ENCODE data around the gene RAP1GAP2.

Gene RAP1GAP2

GRCh38 chr17:3037259-3037658 lies 241.0 kb downstream of the RAP1GAP2 start (continued):
- TF ChIP-seq, protein P1, sequence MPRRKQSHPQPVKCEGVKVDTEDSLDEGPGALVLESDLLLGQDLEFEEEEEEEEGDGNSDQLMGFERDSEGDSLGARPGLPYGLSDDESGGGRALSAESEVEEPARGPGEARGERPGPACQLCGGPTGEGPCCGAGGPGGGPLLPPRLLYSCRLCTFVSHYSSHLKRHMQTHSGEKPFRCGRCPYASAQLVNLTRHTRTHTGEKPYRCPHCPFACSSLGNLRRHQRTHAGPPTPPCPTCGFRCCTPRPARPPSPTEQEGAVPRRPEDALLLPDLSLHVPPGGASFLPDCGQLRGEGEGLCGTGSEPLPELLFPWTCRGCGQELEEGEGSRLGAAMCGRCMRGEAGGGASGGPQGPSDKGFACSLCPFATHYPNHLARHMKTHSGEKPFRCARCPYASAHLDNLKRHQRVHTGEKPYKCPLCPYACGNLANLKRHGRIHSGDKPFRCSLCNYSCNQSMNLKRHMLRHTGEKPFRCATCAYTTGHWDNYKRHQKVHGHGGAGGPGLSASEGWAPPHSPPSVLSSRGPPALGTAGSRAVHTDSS (tag by site-specific recombination; IDR thresholded peaks at IDR 0.05): no peak
- TF ChIP-seq ZNF518A (tag by site-specific recombination; conservative IDR thresholded peaks at IDR 0.05; ENCODE audit: low read depth): no peak
- no peak for TF ChIP-seq KLF16 (tag by site-specific recombination; IDR thresholded peaks at IDR 0.05)

GRCh38 chr17:3038941-3039340 lies 242.7 kb downstream of the RAP1GAP2 start:
- TF ChIP-seq ZNF837 (tag by site-specific recombination; IDR thresholded peaks at IDR 0.05) (no peak), ZNF596 (tag by site-specific recombination; IDR thresholded peaks at IDR 0.05) (no peak), ZNF654 (tag by site-specific recombination; IDR thresholded peaks at IDR 0.05; ENCODE audit: low read depth) (no peak), YY2 (tag by site-specific recombination; IDR thresholded peaks at IDR 0.05) (no peak), ZFP69B (tag by site-specific recombination; IDR thresholded peaks at IDR 0.05) (no peak), ZNF561 (tag by site-specific recombination; IDR thresholded peaks at IDR 0.05; ENCODE audit: borderline replicate concordance) (no peak), ZNF155 (tag by site-specific recombination; IDR thresholded peaks at IDR 0.05) (no peak), MZF1 (tag by site-specific recombination; IDR thresholded peaks at IDR 0.05; ENCODE audit: borderline replicate concordance) (no peak), ZNF2 (tag by site-specific recombination; IDR thresholded peaks at IDR 0.05) (no peak), ZNF223 (tag by site-specific recombination; IDR thresholded peaks at IDR 0.05) (no peak), ZNF133 (tag by site-specific recombination; IDR thresholded peaks at IDR 0.05) (no peak)
- TF ChIP-seq, protein P2, sequence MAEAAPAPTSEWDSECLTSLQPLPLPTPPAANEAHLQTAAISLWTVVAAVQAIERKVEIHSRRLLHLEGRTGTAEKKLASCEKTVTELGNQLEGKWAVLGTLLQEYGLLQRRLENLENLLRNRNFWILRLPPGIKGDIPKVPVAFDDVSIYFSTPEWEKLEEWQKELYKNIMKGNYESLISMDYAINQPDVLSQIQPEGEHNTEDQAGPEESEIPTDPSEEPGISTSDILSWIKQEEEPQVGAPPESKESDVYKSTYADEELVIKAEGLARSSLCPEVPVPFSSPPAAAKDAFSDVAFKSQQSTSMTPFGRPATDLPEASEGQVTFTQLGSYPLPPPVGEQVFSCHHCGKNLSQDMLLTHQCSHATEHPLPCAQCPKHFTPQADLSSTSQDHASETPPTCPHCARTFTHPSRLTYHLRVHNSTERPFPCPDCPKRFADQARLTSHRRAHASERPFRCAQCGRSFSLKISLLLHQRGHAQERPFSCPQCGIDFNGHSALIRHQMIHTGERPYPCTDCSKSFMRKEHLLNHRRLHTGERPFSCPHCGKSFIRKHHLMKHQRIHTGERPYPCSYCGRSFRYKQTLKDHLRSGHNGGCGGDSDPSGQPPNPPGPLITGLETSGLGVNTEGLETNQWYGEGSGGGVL (tag by site-specific recombination; IDR thresholded peaks at IDR 0.05): no peak
- TF ChIP-seq, protein P3, sequence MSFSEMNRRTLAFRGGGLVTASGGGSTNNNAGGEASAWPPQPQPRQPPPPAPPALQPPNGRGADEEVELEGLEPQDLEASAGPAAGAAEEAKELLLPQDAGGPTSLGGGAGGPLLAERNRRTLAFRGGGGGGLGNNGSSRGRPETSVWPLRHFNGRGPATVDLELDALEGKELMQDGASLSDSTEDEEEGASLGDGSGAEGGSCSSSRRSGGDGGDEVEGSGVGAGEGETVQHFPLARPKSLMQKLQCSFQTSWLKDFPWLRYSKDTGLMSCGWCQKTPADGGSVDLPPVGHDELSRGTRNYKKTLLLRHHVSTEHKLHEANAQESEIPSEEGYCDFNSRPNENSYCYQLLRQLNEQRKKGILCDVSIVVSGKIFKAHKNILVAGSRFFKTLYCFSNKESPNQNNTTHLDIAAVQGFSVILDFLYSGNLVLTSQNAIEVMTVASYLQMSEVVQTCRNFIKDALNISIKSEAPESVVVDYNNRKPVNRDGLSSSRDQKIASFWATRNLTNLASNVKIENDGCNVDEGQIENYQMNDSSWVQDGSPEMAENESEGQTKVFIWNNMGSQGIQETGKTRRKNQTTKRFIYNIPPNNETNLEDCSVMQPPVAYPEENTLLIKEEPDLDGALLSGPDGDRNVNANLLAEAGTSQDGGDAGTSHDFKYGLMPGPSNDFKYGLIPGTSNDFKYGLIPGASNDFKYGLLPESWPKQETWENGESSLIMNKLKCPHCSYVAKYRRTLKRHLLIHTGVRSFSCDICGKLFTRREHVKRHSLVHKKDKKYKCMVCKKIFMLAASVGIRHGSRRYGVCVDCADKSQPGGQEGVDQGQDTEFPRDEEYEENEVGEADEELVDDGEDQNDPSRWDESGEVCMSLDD (tag by site-specific recombination; IDR thresholded peaks at IDR 0.05): no peak
- TF ChIP-seq, protein P4, sequence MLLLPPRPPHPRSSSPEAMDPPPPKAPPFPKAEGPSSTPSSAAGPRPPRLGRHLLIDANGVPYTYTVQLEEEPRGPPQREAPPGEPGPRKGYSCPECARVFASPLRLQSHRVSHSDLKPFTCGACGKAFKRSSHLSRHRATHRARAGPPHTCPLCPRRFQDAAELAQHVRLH (tag by site-specific recombination; IDR thresholded peaks at IDR 0.05): no peak
- TF ChIP-seq, protein P5, sequence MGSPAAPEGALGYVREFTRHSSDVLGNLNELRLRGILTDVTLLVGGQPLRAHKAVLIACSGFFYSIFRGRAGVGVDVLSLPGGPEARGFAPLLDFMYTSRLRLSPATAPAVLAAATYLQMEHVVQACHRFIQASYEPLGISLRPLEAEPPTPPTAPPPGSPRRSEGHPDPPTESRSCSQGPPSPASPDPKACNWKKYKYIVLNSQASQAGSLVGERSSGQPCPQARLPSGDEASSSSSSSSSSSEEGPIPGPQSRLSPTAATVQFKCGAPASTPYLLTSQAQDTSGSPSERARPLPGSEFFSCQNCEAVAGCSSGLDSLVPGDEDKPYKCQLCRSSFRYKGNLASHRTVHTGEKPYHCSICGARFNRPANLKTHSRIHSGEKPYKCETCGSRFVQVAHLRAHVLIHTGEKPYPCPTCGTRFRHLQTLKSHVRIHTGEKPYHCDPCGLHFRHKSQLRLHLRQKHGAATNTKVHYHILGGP (tag by site-specific recombination; IDR thresholded peaks at IDR 0.05): no peak
- Histone ChIP-seq H3K4me3 (ENCODE audit: low read depth, low read length) (no peak overlapping the region), H3K4me1 (ENCODE audit: control insufficient read depth, insufficient read depth, low read length) (no peaks in the 10 kb centered on the region), H3K36me3 (ENCODE audit: control insufficient read depth in 2 of 2, insufficient read depth in 1 of 2, low read length in 2 of 2) (no peaks in the 10 kb centered on the region), H3K9me3 (ENCODE audit: control insufficient read depth, insufficient read depth, low read depth, low read length) (peaks cover 4% of the 10 kb centered on the region; the same call in 1 of the 2 replicates), H3K27ac (ENCODE audit: extremely low read depth, low read depth, low read length) (no peak overlapping the region)
- ChIA-PET CTCF (interaction anchor here (0.6 to 1.5 kb wide), 3 partner anchors 10 to 181 kb away, joined by 4 to 8 read pairs (median 6); no protein-coding TSS in a partner anchor), POLR2A (interaction anchor here (0.7 kb wide), 1 partner anchor 203 kb away, joined by 3 read pairs; no protein-coding TSS in a partner anchor)
